GM18505 (cell line): ENCODE data around the gene ASB2.

Experiments
- ATAC-seq: cut with Tn5 transposase; IDR thresholded peaks from one replicate; pipeline ENCODE4 v1.9.1; 2021; ENCODE audit not compliant: unreplicated experiment
- POLR2A ChIP-seq: IDR thresholded peaks from 4 replicates; pipeline ENCODE4 v1.6.1; 2011; ENCODE audit warnings: borderline replicate concordance; ENCODE audit not compliant: insufficient read depth, insufficient read length; ENCODE audit errors: extremely low read depth

Gene ASB2

DNA sequence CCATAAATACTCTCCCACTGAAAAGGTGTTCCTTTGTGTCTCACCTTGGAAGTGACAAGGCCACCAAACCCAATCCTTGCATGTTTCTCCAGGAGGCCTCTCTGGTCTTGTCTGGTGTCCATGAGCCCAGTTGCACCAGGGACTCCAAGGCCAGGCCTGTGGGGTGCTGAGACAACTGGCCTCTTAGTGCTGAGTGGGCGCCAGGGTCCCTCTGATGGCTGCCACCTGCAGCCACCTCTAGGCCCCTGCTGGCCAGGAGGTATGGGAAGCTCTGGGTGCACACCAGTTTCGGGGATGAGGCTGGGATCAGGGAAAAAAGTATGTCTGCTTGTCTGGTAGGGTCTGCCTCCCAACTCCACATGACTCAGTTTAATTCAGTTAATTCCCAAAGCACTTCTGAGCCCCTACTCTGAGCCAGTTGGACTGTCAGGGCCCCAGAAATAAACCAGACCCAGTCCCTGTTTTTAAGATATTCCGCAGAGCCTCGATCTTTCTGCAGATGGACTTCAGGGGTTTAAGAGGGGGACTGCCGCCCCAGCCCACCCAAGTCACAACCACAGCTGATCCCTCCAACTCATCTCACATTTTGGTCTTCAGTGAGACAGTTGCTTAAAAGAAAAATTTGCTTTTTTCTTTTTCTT, 64.3 kb downstream of the ASB2 start:
- ATAC-seq = no peak
- TF ChIP-seq POLR2A = no peak

DNA sequence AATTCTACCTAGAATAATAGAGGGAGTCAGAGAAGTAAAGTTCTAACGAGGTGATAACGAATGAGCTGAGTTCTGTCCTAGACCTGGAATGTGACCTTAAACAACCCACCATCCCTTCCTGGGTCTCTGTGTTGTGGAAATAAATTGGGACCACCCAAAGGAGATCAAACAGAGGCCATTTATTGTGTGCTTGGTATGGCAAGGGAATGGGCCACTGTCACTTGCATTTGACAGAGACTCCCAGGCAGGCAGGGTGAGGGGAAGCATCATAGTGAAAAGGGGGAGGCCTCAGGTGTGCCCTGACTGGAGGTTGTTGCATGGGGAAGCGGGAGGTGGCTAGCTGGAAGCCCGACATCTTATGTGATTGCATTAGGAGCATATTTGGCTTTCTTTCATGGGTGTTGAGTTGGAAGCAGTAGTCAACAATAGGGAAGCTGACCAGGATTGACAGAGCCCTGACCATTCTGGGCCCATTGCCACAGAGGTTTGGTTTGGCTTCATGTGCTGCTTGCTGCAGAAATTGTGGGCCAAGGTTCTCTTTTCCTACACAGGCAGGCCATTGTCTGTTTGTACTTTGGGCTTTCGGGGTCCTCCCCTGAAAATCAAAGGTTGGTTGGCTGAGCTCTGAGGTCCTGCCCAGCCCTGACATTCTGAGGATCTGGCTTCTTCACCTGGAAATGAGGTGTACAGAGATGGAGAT, 66.8 kb downstream of the ASB2 start:
- no peak for ATAC-seq
- no peak for TF ChIP-seq POLR2A

DNA sequence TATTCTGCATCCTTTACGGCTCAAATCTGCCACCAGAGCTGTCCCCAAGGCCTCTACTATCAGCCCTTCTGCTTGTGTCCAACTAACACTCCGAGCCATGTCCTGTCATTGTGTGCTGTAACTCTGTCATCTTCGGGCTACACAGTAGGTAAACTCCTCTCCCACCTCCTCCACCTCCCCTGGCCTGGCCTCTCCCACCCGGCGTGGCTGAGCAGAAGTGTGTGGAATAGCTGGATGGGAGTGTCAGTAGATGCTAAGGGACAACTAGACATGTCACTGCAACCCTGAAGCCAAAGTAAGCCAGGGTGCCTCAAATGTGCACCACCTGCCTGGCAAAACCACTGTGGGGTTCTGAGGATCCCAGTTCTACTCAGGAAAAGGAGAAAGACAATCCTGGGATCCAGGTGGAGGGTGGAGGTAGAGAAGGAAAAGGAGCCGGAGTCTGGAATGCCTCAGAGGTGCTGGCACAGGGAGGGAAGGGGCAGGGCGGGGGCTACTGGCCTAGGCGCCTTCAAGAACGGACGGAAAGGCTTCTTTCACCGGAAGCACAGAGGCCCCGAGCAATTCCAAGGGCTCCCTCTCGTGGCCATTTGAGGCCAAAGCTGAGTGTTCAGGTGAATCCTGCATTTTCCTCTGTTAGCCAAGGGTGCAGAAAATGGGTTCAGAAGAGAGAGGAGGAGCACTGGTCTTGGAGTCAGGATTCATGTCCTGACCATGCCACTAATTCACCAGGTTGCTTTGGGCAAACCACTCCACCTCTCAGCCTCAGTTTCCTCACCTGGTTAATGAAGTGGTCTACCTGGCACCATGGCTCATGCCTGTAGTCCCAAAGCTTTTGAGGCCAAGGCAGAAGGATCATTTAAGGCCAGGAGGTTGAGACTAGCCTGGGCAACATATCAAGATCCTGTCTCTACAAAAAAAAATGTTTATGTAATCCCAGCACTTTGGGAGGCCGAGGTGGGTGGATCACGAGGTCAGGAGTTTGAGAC, 69.7 kb downstream of the ASB2 start:
- TF ChIP-seq POLR2A = no peak
- ATAC-seq = no peak

DNA sequence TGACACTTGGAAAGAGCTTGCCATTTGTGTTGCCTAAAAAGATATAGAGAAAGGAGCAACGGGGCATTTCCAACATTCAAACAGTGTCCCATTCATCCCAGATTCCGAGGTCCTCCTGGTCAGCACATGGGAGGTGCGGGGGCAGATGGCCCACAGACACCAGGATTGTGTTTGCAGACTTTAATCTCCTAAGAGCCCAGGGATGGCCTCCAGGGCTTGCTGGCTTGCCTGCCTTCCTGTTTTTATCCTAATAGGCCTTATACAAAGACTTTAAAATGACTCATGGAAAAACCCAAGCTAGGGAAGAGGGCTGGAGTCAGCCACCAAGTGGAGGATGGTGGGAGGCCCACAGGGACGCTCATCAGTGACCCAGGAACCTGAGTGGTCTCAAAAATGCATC, 70.7 kb downstream of the ASB2 start:
- no peak for TF ChIP-seq POLR2A
- ATAC-seq = no peak

DNA sequence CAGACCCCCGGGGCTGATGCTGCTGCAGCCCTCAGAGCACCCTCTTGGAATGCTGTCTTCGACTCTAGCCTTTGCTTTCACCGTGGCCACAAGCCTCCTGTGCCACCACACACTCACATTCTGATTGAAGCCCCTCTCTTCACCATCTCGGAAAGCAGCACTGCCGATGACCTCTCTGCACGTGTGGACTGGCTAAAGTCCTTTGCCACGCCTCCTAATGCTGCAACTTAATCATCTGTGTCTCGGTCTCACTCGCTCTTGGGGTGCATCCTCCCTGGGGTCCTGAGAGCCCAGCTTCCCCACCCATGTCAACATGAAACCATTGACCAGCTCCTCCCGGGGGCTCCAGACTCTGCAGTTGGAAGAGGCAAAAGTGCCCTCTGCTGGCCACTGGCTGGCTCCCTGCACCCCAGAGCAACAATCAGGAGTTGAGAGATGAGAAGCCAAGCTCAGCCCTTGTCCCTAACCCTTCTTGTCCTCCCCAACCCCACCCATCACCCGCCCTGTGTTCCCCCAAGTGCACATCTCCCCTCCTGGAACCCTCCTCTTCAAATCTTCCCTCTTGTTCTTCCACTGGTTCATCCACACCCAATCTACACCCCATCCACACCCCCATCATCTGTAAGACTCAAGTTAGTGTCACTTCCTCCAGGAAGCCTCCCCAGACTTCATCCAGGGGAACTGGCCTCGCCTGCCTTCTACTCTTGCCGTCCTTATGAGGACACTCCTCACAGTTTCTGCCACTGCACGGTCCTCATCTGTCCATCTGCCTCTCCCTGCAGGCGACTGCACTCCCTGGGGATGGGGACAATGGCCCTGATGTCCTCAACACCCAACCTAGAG, 72.8 kb downstream of the ASB2 start:
- ATAC-seq = no peak
- no peak for TF ChIP-seq POLR2A

DNA sequence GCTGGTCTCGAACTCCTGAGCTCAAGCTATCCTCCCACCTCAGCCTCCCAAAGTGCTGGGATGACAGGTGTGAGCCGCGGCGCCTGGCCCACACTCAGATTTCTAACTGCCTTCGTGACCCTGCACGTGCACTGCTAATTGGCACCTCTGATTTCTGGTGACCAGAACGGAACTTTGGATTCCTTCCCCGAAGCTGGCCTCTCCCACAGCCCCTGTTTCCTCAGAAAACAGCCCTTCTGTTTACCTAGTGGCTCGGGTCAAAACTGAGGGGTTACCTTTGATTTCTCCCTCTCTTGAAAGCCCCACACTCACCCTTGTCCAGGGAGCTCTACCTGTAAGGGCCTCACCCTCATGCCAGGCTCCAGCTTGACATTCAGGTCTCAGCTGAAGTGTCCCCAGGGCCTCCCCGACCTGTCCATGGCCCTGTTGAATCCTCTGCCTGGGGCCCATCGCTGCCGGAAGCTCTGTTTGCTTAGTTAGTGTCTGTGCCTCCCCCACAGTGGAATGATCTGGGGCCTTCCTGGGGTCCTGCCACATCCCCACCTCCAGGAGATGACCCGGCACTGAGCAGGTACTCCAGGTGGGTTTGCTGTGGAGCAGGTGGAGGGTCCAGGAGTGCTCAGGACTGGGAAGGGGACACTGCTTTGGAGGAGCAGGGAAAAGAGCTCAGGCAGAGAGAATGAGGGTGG, 73.6 kb downstream of the ASB2 start:
- no peak for ATAC-seq
- no peak for TF ChIP-seq POLR2A

DNA sequence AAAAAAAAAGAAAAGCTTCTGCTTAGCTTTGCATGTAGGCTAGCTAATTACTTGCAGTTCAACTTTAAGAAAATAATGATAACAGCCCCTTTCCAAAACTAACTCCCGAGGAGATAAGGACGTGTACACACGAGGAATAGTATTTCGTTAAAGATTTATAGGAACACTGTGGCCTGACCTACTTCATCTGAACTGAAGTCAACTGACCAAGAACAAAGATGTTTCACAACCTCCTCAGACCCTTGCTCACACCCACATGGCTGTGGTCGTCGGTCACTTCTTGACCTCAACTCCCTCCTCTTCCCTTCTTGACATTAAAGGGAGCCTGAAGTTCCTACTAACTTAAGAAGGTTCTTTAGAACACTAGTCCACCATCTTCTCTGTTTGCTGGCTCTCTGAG, 74.6 kb downstream of the ASB2 start:
- no peak for TF ChIP-seq POLR2A

DNA sequence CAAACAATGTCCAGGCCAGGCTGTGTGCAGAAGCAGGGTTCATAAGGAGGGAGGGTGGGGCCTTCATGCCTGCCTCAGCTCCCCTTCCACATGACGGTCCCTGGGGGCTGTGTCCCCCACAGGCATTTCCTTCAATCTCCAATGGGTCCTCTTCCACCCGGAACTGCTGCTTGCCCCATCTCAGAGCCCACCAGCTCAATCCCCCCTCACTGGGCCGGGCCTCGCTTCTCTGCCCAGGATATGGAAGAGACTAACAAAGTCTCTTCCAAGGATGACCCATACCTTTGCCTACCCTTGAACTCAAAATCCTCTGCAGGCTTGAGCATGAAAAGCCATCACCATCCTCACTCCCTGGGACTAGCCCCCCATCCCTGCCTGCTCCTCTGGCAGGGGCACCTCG, 77.6 kb downstream of the ASB2 start:
- ATAC-seq = no peak
- TF ChIP-seq POLR2A = no peak

More for the DNA sequence above, 74.6 kb downstream of the ASB2 start:
- ATAC-seq = no peak

DNA sequence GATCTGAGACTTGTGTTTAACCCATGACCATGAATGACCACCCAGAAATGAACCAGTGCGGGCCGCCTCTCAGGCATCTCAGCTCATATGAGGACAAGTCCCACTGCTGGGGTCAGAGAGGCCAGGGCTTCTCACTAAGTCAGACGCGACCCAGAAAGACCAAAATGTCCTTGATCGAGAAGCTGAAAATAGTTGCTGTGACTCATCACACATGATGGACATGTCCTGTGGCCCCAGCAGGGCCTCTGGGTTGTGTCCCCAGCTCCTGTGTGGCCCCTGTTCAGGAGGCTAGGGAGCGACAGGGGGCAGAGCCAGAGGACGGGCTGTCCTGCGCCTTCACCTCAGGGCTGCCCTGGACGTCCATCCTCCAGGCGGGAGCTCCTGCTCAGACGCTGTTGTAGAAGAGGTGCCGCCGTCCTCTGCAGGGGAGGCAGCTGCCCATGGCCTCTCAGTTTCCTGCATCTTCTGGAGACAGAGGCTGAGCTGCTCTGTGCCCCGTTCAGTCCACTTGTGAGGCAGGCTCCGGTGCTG, 78.2 kb downstream of the ASB2 start:
- no peak for ATAC-seq
- TF ChIP-seq POLR2A = no peak

DNA sequence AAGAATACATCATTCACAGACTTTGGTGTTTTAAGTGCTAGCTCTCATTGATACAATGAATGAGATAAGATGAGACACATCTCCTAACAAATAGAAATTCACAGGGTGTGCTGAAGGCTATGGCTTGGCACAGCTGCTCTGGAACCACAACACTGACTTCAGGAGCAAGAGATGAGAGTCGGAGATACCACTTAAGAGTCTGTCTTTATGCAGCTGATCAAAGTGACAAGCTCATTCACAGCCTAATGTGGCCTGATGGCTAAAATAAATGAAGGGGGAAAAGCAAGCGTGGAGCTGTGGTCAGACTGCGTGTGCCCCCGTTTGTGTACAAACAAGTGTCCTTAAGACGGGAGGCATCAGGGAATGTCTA, 78.9 kb downstream of the ASB2 start:
- ATAC-seq = no peak
- TF ChIP-seq POLR2A = no peak

DNA sequence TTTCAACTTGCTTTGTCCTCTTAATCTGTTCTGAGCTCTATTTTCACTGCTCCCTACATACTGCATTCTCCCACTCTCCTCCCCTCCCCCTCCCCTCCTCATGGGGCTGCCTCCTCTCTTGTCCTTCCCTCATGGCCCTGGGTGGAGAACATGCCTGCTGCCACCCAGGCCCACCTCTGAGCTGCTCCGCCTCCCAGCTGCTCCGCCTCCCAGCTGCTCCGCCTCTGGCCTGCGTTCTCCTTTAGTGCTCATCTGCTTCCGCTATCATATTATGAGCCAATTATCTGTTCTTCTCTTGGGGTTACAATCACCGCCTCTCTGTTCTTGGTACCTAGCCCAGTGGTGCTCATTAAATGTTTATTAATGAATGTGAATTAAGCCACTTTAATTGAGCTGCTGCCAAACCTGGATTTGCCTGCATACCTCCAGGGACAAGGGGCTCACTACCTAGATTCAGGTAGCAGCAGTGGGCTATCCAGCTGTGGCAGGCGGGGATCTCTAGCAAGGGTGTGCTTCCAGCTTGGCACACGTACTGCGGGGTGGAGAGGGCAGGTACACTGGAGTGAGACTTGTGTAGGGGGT, 81.3 kb downstream of the ASB2 start:
- no peak for TF ChIP-seq POLR2A
- ATAC-seq = no peak

DNA sequence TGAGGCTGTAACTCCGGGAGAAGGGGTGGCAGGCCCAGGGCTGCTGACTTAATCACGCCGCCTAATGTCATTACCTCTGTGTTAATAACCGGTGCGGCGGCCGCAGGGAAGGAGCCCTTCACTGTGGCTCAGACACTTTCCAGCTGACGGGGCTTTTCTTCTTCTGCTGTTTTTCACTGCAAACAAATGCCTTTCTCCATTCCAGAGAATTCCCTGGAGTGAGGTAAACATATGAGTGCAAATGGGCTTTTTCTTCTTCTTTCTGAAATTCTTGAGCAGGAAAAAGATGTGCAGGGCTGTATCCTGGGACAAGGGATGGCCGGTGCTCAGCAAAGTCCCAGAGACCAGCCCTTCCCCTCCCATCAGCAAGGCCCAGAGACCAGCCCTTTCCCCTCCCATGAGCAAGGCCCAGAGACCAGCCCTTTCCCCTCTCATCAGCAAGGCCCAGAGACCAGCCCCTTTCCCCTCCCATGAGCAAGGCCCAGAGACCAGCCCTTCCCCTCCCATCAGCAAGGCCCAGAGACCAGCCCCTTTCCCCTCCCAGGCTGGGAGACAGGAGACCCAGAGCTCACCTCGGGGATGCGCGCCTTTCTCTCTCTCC, 82.6 kb downstream of the ASB2 start:
- TF ChIP-seq POLR2A = no peak
- ATAC-seq = no peak

DNA sequence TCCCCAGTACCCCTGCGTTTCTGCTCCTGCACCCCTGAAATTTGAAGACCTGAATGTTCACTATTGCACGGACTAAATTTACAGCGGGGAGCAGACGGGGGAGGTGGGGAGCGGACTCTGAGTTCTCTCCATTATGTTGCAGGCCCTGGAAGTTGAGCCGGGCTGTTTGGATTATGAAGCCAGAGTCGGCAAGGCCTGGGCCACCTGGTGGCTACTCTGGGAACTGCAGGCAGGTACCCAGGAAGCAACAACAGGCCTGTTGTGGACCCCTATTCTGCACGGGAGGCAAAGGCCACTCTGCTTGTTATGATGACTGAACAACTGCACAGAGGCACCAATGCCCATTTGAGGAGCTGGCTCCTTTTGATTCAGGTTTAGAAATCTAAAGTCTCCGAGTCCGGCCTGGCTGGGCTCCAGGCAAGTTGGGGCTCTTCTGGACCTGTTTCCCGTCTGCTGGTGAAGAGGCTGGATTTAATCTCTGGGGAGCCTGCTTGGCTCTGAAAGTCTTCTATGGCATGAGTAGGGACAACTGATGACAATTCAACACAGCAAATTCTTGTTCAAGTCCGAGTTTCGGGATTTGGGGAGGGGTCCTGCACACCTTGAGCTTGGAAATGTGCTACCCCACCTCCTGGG, 83.3 kb downstream of the ASB2 start:
- TF ChIP-seq POLR2A = no peak
- ATAC-seq = no peak
